ENCODE results near the gene ERGIC1. TPM values are rescaled to one million over a fixed set of nuclear protein-coding genes. Genes with fewer than 3 reads are reported as not detected.

ERGIC1 gene
- total and polyA plus RNA-seq, 2 of the 8 experiments (the other 6 are each of a cell fraction or from before 2014, with no cell fraction given): 95.3 to 106 TPM

GRCh38 chr5:172944741-172945140 is 110.7 kb downstream of the ERGIC1 start (continued):
- TF ChIP-seq SIX5 (IDR thresholded peaks at IDR 0.05; ENCODE audit: low read depth, low read length): no peak
- TF ChIP-seq EZH2 (IDR thresholded peaks at IDR 0.05; ENCODE audit: low read depth, low read length, severe bottlenecking): no peak
- TF ChIP-seq SP2 (IDR thresholded peaks at IDR 0.05; ENCODE audit: low read length): no peak
- no peak for TF ChIP-seq MAX (IDR thresholded peaks at IDR 0.05)
- TF ChIP-seq NRF1 (IDR thresholded peaks at IDR 0.05; ENCODE audit: low read depth, low read length): no peak
- no peak for TF ChIP-seq USF2 (IDR thresholded peaks at IDR 0.05; ENCODE audit: low read length)
- TF ChIP-seq POLR2A (IDR thresholded peaks at IDR 0.05; ENCODE audit: control extremely low read depth in 1 of 2, low read depth in 2 of 2, low read length in 2 of 2): no peak
